Activated T-helper 1 cell treated with anti-CD3 and anti-CD28 coated beads, Interleukin-12 subunit alpha, Interleukin-12 subunit beta, Interleukin-2, Interleukin-4 antibody, amounts not matched to agents 30 ng/mL and 10 ng/mL and 1 ng/mL, durations not matched to agents 14 hours and 24 hours and 36 hours (primary cell): ENCODE results near the gene TMEM62. TPM values are rescaled to one million over a fixed set of nuclear protein-coding genes. Genes with fewer than 3 reads are reported as not detected.

Experiments used
- DNase-seq: peaks from one replicate; pipeline ENCODE4 v3.0.0; 2021; ENCODE audit warnings: low spot score
- H3K27ac Mint-ChIP-seq: one replicate; pipeline ENCODE4 v1.8.0; 2021; ENCODE audit warnings: mild to moderate bottlenecking, mixed read lengths
- H3K27me3 Mint-ChIP-seq: one replicate; pipeline ENCODE4 v1.8.0; 2022; ENCODE audit warnings: mild to moderate bottlenecking, moderate library complexity, mixed read lengths; ENCODE audit not compliant: insufficient read depth
- H3K36me3 Mint-ChIP-seq: one replicate; pipeline ENCODE4 v1.8.0; 2021; ENCODE audit warnings: low read depth, mixed read lengths
- H3K4me1 Mint-ChIP-seq: one replicate; pipeline ENCODE4 v1.8.0; 2021; ENCODE audit warnings: low read depth, mixed read lengths
- H3K4me3 Mint-ChIP-seq: one replicate; pipeline ENCODE4 v1.8.0; 2021; ENCODE audit warnings: mild to moderate bottlenecking, moderate library complexity, mixed read lengths
- H3K9me3 Mint-ChIP-seq: one replicate; pipeline ENCODE4 v1.8.0; 2021; ENCODE audit warnings: mixed read lengths
- intact Hi-C: fragments of 100-400 bp; cut with micrococcal nuclease; formaldehyde crosslinking; loops from one replicate; pipeline ENCODE4 v1.15.1; 2024
- total RNA-seq: library from RNA; stranded (reverse); gene quantifications from 2 replicates; pipeline ENCODE4 v1.2.3, GENCODE V29; 2022

TMEM62 gene
- total RNA-seq, 1 donor from 2014 or later, result 18.6 TPM

DNA sequence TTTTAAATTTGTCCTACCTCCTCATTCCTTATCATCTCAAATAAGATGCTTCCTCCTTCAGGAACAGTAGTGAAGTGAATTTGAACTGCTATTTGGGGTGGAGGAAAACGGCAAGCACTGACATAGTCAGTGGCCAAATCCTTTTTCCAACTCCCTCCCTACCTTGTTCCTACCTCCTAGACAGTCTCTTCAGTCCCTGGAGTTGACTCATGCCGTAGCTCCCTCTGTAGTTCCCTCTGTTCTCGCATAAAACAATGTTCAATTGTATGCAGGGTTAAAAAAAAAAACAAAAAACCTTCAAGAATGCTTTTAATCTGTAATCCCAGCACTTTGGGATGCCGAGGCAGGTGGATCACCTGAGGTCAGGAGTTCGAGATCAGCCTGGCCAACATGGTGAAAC is 29.0 kb upstream of the TMEM62 start:
- Mint-ChIP-seq H3K9me3 (no peaks in the 10 kb centered on the region), H3K27me3 (no peaks in the 10 kb centered on the region), H3K4me3 (peak overlapping the region; percentile 55), H3K4me1 (peaks cover 53% of the 10 kb centered on the region), H3K36me3 (peaks cover 31% of the 10 kb centered on the region), H3K27ac (peak overlapping the region; percentile 14)
- intact Hi-C loops, result no loop called here
- DNase-seq, result no peak

DNA sequence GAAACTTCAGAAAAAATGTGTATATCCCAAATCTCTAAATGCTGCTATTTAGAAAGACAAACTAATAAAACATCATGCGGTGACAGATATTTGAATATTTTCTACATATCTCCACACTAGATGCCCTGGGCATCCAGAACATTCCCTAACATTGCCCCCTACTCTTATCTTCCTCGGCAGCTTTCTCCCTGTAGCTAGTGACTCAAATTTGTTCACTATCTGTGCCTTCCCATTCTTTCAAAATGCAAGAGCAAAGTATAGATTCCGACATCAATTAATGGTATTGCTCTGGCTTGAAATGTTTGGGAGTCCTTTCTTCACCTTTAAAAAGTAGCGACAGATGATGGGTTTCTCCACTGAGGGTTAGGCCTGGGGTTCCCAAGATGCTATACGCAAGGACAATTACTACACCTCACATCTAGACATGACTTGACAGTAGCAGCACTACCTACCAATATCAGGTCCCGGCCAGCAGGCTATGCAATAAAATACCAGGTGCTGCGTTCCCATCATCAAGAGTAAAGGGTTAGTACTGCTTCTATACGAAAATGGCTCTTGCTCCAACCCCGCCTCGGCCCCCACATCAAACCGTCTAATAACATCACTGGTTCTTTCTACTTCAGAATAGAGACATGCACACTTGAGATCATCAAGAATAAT is 28.2 kb upstream of the TMEM62 start:
- Mint-ChIP-seq H3K36me3 (peaks cover 27% of the 10 kb centered on the region), H3K4me1 (peaks cover 50% of the 10 kb centered on the region), H3K4me3 (peak overlapping the region; percentile 90)

DNA sequence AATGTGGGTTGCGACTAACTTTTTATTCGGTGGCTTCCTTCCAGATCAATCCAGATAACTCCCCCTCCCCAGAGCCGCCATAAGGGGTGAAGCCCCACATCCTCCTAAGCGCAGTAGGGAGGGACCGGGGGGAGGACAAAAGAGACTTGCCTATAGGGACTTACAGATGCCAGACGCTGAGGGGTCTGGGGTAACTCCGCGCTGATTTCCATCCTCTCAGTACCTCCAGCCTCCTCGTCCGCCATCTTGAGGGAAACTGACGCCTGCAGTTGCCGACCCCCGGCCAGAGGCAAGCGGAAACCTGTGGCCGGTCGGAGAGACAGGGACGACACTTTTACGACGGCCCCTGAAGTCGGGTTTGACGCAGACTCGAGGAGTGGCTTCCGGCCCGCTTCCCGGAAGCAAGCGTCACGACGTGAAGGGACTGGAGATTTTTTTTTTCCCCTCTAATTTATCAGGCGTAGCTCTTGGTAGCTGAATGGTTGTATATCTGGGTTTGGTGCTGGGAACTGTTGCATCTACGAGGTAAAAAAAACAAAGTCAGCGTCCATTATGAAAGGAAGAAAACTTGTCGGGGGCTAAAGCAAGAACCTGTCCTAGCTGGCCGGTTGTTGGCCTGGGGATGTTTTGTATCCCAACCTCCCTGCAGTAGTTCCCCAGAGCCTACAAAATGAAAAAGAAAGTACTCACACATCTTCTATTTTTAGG is 27.5 kb upstream of the TMEM62 start, which contains the start of gene UBR1:
UBR1 (minus strand) TSS at position 261 of the 708 bp plus-strand sequence; CDS start at position 245, 16 bp downstream.
- H3K9me3 Mint-ChIP-seq, result no peaks in the 10 kb centered on the region
- H3K27me3 Mint-ChIP-seq, result no peaks in the 10 kb centered on the region
- H3K27ac Mint-ChIP-seq, result peak within 1 kb of the TSS; percentile 92
- intact Hi-C loops, result loop anchor here (1.0 to 5.0 kb wide), 5 partner anchors 17 to 833 kb away; partner anchors contain the start of genes CCNDBP1, GANC, TMEM62 and TMEM87A
- peak; percentile 87 for DNase-seq
- peak within 1 kb of the TSS; percentile 90 for H3K4me3 Mint-ChIP-seq
- peaks cover 45% of the 10 kb centered on the region for H3K4me1 Mint-ChIP-seq
- H3K36me3 Mint-ChIP-seq, result peaks cover 24% of the 10 kb centered on the region

More for the DNA sequence above, 28.2 kb upstream of the TMEM62 start:
- Mint-ChIP-seq H3K27ac (peak overlapping the region; percentile 92), H3K27me3 (no peaks in the 10 kb centered on the region), H3K9me3 (no peaks in the 10 kb centered on the region)
- DNase-seq, result peak; percentile 11
- intact Hi-C loops, result loop anchor here (1.0 to 5.0 kb wide), 2 partner anchors 267 to 832 kb away; partner anchors contain the start of genes GANC, TMEM87A, TUBGCP4 and ZSCAN29

DNA sequence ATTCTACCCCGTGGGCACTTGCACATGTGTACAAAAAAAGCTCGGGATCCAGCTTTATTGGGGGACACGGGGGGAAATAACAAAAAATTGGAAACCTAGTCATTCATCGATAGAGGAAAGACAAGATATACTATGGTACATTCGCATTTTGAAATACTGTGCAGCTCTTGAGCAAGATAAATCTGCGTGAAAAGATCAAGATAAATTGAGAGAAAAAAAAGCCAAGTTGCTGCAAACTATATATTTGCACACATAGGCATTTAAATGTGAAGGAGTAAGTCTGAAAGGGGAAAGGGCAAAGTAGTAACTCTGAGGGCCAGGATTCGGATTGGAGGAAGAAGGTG is 26.9 kb upstream of the TMEM62 start:
- H3K4me1 Mint-ChIP-seq, result peaks cover 40% of the 10 kb centered on the region

GRCh38 chr15:43107751-43108150 is 25.6 kb upstream of the TMEM62 start:
- no peak overlapping the region for H3K4me3 Mint-ChIP-seq
- H3K9me3 Mint-ChIP-seq, result no peaks in the 10 kb centered on the region
- H3K27me3 Mint-ChIP-seq, result peaks cover 2% of the 10 kb centered on the region
- H3K27ac Mint-ChIP-seq, result no peak overlapping the region
- intact Hi-C loops, result loop anchor here (5.0 kb wide), 1 partner anchor 265 kb away; the partner anchor contains the start of genes TUBGCP4 and ZSCAN29
- no peak for DNase-seq
- H3K36me3 Mint-ChIP-seq, result peaks cover 10% of the 10 kb centered on the region
- peaks cover 31% of the 10 kb centered on the region for H3K4me1 Mint-ChIP-seq

More for the DNA sequence above, 26.9 kb upstream of the TMEM62 start:
- Mint-ChIP-seq H3K36me3 (peaks cover 19% of the 10 kb centered on the region), H3K9me3 (no peaks in the 10 kb centered on the region), H3K27ac (peak overlapping the region; percentile 92), H3K4me3 (peak overlapping the region; percentile 90), H3K27me3 (no peaks in the 10 kb centered on the region)
- intact Hi-C loops, result loop anchor here (1.0 to 5.0 kb wide), 4 partner anchors 17 to 266 kb away; partner anchors contain the start of genes CCNDBP1, TMEM62, TUBGCP4 and ZSCAN29
- no peak for DNase-seq

GRCh38 chr15:43111354-43111753 is 22.0 kb upstream of the TMEM62 start:
- intact Hi-C loops, result no loop called here
- peaks cover 6% of the 10 kb centered on the region for H3K27me3 Mint-ChIP-seq
- no peak for DNase-seq
- no peaks in the 10 kb centered on the region for H3K9me3 Mint-ChIP-seq
- no peaks in the 10 kb centered on the region for H3K36me3 Mint-ChIP-seq
- H3K4me1 Mint-ChIP-seq, result peaks cover 6% of the 10 kb centered on the region
- H3K4me3 Mint-ChIP-seq, result no peak overlapping the region
- no peak overlapping the region for H3K27ac Mint-ChIP-seq

- Mint-ChIP-seq H3K9me3 (no peaks in the 10 kb centered on the region), H3K27me3 (peaks cover 26% of the 10 kb centered on the region)
Measured at GRCh38 chr15:43118286-43118685, 15.1 kb upstream of the TMEM62 start.

GRCh38 chr15:43118829-43119228 is 14.6 kb upstream of the TMEM62 start:
- Mint-ChIP-seq H3K27me3 (peaks cover 26% of the 10 kb centered on the region), H3K9me3 (no peaks in the 10 kb centered on the region), H3K4me1 (peaks cover 19% of the 10 kb centered on the region), H3K36me3 (no peaks in the 10 kb centered on the region), H3K4me3 (no peak overlapping the region), H3K27ac (no peak overlapping the region)
- no peak for DNase-seq
- intact Hi-C loops, result no loop called here

More at GRCh38 chr15:43118286-43118685, 15.1 kb upstream of the TMEM62 start:
- H3K36me3 Mint-ChIP-seq, result no peaks in the 10 kb centered on the region
- intact Hi-C loops, result no loop called here
- H3K4me3 Mint-ChIP-seq, result no peak overlapping the region
- no peak overlapping the region for H3K27ac Mint-ChIP-seq
- peaks cover 14% of the 10 kb centered on the region for H3K4me1 Mint-ChIP-seq
- DNase-seq, result no peak

- Mint-ChIP-seq H3K27ac (no peak overlapping the region), H3K4me3 (no peak overlapping the region), H3K36me3 (no peaks in the 10 kb centered on the region), H3K4me1 (peaks cover 32% of the 10 kb centered on the region), H3K9me3 (no peaks in the 10 kb centered on the region), H3K27me3 (peaks cover 23% of the 10 kb centered on the region)
- intact Hi-C loops, result no loop called here
- no peak for DNase-seq
Measured at GRCh38 chr15:43121863-43122262, 11.5 kb upstream of the TMEM62 start.

DNA sequence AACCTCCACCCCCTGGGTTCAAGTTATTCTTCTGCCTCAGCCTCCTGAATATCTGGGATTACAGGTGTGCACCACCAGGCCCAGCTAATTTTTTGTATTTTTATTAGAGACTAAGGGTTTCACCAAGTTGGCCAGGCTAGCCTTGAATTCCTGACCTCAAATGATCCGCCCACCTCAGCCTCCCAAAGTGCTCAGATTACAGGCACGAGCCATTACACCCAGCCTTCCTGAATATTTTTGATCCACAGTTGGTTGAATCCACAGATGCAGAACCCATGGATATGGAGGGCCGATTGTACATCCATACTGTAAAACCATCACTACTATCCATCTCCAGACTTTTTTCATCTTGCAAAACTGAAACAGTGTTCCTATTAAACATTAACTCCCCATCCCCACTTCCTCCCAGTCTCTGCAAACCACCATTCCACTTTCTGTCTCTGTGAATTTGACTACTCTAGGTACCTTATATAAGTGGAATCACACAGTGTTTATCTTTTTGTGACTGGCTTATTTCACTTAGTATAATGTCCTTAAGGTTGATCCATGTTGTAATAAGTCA is 8.2 kb upstream of the TMEM62 start:
- H3K36me3 Mint-ChIP-seq, result no peaks in the 10 kb centered on the region
- H3K4me3 Mint-ChIP-seq, result no peak overlapping the region
- peaks cover 18% of the 10 kb centered on the region for H3K27me3 Mint-ChIP-seq
- no peak for DNase-seq
- H3K4me1 Mint-ChIP-seq, result peaks cover 32% of the 10 kb centered on the region
- intact Hi-C loops, result no loop called here
- H3K27ac Mint-ChIP-seq, result no peak overlapping the region
- no peaks in the 10 kb centered on the region for H3K9me3 Mint-ChIP-seq

DNA sequence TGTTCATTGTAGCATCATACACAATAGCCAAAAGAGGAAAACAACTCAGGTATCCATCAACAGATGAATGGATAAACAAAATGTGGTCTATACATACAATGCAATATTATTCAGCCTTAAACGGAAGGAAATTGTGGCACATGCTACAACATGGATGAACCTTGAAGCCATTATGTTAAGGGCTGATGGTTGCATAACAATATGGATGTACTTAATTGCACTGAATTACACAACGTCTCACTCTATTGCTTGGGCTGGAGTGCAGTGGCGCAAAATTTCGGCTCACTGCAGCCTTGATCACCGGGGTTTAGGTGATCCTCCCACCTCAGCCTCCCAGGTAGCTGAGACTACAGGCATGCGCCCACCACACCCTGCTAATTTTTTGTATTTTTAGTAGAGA is 7.0 kb upstream of the TMEM62 start:
- no peak for DNase-seq
- H3K27me3 Mint-ChIP-seq, result peaks cover 14% of the 10 kb centered on the region
- H3K9me3 Mint-ChIP-seq, result no peaks in the 10 kb centered on the region
- intact Hi-C loops, result no loop called here
- H3K4me1 Mint-ChIP-seq, result peaks cover 32% of the 10 kb centered on the region
- no peak overlapping the region for H3K27ac Mint-ChIP-seq
- no peaks in the 10 kb centered on the region for H3K36me3 Mint-ChIP-seq
- H3K4me3 Mint-ChIP-seq, result no peak overlapping the region

DNA sequence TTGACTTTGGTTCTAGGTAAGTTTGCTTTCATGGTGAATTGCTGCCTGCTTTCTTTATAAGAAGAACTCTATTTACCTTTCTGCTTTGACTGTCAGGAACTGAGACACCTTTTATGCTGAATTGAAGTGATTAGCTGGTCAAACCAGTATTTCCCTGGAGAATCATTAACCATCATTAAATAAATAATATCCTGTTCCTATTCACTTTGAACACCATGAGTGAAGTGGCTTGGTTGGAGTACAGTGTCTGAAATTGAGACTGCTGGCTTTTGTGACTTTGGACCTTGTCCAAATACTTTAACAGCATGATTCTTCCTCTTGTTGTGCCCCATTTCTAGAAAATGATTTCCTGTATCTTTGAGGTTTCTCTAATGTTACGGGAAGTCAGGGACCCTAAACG is 5.6 kb upstream of the TMEM62 start:
- Mint-ChIP-seq H3K9me3 (no peaks in the 10 kb centered on the region), H3K4me3 (no peak overlapping the region), H3K4me1 (peaks cover 29% of the 10 kb centered on the region), H3K36me3 (no peaks in the 10 kb centered on the region), H3K27ac (no peak overlapping the region), H3K27me3 (peaks cover 14% of the 10 kb centered on the region)
- intact Hi-C loops, result no loop called here
- DNase-seq, result no peak
